Fibroblast of skin of right quadriceps (primary cell): ENCODE measurements around the gene NUTM2D.
"Not testable (repeated sequence)": the region's sequence is repeated elsewhere in the genome, so short reads cannot be mapped to it uniquely, and the experiment has no call there.

Experiments
- DNase-seq: peaks from one replicate; pipeline ENCODE4 v3.0.0-alpha.2; 2013

The NUTM2D gene

GRCh38 chr10:87374091-87374490 lies 16.5 kb downstream of the NUTM2D start:
- peak; percentile 11 for DNase-seq

- DNase-seq = not testable (repeated sequence)
Observed at GRCh38 chr10:87379115-87379514, 21.6 kb downstream of the NUTM2D start.

GRCh38 chr10:87383149-87383857 lies 25.8 kb downstream of the NUTM2D start:
- not testable (repeated sequence) for DNase-seq

GRCh38 chr10:87384283-87384682 lies 26.7 kb downstream of the NUTM2D start:
- not testable (repeated sequence) for DNase-seq

GRCh38 chr10:87385762-87386360 lies 28.3 kb downstream of the NUTM2D start:
- not testable (repeated sequence) for DNase-seq

- DNase-seq = not testable (repeated sequence)
Observed at GRCh38 chr10:87391360-87391759, 33.8 kb downstream of the NUTM2D start.

GRCh38 chr10:87396206-87396605 lies 38.7 kb downstream of the NUTM2D start:
- not testable (repeated sequence) for DNase-seq

GRCh38 chr10:87398436-87398835 lies 40.9 kb downstream of the NUTM2D start:
- DNase-seq = not testable (repeated sequence)

- not testable (repeated sequence) for DNase-seq
Observed at GRCh38 chr10:87407516-87408467, 50.2 kb downstream of the NUTM2D start.

GRCh38 chr10:87413921-87414320 lies 56.4 kb downstream of the NUTM2D start:
- not testable (repeated sequence) for DNase-seq
